ENCODE measurements around the gene MPDU1.
"Not testable (repeated sequence)": the region's sequence is repeated elsewhere in the genome, so short reads cannot be mapped to it uniquely, and the experiment has no call there.

The MPDU1 gene

DNA sequence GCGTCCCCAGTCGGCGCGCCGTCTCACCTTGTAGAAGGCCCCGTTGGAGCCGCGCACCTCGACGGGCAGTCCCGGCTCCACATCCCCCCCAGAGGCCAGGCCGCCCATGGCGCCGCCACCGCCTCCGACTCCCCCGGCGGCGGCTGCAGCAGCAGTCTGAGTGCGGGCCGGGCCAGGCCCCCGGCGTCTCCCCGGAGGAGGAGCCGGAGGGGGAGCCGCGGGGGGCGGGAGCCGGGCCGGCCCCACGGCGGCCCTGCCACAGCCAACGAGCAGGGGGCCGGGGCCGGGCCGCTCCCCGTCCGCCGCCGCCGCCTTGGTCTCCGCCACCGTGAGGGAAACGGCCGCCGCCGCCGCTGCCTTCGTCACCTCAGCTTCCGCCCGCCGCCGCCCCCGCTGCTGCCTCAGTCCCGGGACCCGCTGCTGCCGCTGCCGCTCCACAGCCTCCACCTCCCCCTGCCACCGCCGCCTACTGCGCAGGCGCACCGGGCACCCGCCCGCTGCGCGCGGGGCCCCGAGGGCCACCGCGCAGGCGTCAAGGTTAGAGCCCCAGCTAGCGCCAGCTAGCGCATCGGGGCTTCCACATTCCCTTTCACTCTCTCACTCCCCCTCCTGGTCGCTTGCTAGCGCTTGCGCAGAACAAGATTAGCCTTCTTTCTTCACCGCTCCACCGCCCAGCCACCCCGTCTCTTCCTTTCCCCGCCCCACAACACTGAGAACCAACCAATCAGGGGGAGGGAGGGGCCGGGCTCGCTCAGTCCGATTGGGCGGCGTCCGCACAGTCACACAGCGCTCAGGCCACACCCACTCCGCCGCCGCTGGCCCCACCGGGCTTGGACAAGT is 31.0 kb downstream of the MPDU1 start, which contains the start of gene FXR2:
TSS of gene FXR2 (minus strand) at position 473 of the 840 bp plus-strand sequence. CDS start at position 108, 365 bp downstream.
- DNase-seq (ENCODE audit: low spot score): peak; percentile 100

DNA sequence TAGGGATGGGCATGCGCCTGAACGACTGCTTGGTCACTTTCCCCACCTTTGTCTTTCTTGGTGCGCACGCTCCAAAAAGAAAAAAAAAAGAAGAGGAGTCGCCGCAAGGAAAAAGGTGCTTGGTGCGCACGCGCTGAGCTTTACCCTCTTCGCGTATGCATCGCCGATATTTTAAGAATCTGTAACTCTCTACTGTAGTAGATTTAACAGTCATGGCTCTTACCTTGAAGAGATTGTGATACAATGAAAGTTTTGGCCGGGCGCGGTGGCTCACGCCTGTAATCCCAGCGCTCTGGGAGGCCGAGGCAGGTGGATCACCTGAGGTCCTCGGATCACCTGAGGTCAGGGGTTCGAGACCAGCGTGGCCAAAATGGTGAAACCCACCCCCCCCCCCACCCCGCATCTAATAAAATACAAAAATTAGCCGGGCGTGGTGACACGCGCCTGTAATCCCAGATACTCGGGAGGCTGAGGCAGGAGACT is 31.7 kb downstream of the MPDU1 start:
- DNase-seq (ENCODE audit: low spot score): no peak

DNA sequence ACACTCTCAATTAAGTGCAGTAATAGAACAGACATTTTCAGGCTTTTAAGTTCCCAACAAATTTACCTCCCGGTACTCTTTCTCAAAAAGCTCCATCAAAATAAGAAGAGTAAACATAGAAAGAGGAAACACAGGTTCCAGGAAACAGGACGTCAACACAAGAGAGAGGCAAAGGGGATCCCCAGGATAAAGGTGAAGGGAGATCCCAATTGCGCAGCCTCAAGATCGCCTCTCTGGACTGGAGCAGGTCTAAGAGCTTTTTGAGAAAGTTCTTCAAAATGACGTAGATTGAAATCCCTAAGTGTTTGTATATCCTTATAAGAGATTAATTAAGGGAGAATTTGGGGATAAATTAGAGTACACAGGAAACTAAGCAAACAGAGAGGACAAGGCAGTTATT is 35.0 kb downstream of the MPDU1 start:
- DNase-seq (ENCODE audit: low spot score): no peak

DNA sequence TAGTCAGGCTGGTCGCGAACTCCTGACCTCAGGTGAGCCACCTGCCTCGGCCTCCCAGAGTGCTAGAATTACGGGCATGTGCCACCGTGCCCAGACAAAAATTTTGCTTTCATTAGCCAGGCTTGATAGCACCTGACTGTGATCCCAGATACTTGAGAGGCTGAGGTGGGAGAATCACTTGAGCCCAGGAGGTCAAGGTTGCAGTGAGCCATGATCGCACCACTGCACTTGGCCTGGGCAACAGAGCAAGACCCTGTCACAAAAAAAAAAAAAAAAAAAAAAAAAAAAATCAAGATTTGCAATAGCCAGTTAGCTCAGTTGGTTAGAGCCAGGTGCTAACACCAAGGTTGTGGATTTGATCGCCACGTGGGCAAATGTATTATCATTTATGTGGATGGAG is 37.2 kb downstream of the MPDU1 start:
- DNase-seq (ENCODE audit: low spot score): no peak

DNA sequence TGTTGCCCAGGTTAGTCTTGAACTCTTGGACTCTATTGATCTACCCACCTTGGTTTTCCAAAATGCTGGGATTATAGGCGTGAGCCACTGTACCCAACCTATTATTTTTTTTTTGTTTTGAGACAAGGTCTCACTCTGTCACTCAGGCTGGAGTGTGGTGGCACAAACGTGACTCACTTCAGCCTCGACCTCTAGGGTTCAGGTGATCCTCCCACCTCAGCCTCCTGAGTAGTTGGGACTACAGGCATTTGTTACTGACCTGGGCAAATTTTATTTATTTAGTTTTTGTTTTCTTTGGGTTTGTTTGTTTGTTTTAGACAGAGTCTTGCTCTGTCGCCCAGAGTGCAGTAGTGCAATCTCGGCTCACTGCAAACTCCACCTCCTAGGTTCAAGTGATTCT is 40.0 kb downstream of the MPDU1 start:
- DNase-seq (ENCODE audit: low spot score): no peak

DNA sequence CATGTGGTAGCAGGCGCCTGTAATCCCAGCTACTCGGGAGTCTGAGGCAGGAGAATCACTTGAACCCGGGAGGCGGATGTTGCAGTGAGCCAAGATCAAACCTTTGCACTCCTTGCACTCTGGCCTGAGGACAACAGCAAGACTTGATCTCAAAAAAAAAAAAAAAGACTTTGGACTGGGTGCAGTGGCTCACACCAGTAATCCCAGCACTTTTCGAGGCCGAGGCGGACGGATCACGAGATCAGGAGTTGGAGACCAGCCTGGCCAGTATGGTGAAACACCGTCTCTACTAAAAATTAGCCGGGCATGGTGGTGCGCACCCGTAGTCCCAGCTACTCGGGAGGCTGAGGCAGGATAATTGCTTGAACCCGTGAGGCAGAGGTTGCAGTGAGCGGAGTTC is 42.1 kb downstream of the MPDU1 start:
- DNase-seq (ENCODE audit: low spot score): not testable (repeated sequence)

DNA sequence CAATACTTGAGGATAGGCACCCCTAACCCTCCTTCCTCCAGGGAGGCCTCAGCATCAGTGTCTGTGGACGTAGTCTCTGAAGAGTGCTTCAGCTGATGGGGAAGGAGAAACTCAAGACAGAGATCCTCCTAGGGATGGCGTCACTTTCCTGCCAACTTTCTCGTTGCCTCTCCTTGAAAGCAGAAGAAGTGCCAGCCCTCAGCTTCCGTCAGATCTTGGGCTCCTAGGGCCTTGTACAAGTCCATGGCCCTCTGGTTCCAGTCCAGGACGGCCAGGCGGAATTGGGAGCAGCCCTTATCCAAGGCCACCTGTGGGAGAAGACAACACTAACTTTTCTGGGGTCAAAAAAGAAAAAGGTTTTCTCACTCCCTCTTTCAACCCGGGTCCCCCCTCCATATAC is 42.7 kb downstream of the MPDU1 start:
- DNase-seq (ENCODE audit: low spot score): peak; percentile 45

DNA sequence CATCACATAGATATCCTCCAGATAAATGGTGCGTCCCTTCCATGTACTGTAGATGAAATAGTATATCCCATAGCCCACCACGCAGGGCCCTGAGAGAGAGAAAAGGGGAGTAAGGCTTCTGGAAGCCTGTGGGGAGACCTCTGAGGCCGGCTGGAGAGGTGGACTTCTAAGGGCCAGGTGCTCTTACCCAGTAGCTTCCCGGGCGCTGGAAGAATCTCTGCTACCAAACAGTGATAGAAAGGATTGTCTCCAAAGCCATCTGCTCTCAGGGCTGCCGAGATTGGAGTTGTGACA is 43.3 kb downstream of the MPDU1 start:
- no peak for DNase-seq (ENCODE audit: low spot score)

DNA sequence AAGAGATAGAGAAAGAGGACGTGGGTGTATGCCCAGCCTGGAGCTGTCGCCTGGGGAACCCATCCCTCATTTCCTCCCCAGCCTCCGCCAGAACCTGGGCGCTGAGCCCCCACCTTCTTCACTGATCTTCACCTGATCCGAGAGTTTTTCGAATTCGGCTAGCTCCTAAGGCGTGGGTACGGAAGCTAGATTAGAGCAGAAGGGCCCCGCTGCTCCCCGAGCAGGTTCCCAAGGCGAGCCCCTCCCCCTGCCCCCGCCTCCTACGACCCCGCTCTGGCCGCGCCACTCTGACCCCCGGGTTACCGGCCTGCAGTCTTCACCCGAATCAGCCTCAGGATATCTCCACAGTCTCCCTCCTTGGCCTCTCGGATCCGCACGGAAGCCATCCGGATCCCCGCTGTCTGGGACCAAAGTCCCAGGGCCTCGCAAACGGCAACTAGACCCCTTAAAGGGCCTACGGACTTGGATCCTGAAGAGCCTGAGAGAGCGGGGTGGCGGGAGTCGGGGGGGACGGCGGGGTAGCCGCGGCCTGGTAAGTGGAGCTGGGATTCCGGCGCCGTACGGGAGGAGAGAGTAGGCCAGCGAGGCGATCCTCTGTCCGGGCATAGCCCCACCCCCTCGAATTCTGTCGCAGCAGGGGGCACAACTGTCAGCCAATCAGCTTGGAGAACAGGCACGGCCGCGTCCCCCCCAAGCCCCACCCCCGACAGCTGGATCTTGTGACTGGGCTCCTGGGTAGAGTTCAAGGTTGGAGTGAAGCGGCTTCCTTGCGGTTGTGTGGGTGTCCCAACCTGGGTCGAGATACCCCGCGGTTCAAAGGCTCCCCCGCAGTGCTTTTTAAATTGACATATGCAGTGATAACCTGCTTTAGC is 43.8 kb downstream of the MPDU1 start, which contains the start of gene SAT2:
TSS of gene SAT2 (minus strand) at position 572 of the 872 bp plus-strand sequence. CDS start at position 386, 186 bp downstream.
- peak; percentile 96 for DNase-seq (ENCODE audit: low spot score)

DNA sequence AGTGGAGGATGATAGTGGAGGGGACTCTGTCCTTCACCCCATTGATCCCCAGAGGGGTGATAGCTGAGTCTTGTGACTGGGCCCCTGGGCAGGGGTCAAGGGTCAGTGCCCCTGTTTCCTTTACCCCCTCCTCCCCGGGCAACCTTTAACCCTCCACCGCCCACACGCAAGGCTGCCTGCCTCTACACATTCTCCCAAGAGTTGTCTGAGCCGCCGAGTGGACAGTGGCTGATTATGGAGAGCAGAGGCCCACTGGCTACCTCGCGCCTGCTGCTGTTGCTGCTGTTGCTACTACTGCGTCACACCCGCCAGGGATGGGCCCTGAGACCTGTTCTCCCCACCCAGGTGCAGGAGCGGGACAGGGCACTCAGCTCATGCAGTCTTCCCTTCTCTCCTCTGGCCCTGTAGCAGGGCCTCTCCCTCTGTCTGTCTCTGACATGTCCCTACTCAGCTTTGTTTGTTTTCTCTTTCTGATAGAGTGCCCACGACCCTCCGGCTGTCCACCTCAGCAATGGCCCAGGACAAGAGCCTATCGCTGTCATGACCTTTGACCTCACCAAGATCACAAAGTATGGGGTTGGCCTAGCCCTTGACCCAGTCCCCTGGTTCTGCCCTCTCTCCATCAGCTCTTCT is 46.4 kb downstream of the MPDU1 start, which contains the start of gene SHBG:
TSS of gene SHBG (plus strand) at position 197 of the 633 bp plus-strand sequence. CDS start at position 235, 38 bp downstream.
- DNase-seq (ENCODE audit: low spot score): no peak

DNA sequence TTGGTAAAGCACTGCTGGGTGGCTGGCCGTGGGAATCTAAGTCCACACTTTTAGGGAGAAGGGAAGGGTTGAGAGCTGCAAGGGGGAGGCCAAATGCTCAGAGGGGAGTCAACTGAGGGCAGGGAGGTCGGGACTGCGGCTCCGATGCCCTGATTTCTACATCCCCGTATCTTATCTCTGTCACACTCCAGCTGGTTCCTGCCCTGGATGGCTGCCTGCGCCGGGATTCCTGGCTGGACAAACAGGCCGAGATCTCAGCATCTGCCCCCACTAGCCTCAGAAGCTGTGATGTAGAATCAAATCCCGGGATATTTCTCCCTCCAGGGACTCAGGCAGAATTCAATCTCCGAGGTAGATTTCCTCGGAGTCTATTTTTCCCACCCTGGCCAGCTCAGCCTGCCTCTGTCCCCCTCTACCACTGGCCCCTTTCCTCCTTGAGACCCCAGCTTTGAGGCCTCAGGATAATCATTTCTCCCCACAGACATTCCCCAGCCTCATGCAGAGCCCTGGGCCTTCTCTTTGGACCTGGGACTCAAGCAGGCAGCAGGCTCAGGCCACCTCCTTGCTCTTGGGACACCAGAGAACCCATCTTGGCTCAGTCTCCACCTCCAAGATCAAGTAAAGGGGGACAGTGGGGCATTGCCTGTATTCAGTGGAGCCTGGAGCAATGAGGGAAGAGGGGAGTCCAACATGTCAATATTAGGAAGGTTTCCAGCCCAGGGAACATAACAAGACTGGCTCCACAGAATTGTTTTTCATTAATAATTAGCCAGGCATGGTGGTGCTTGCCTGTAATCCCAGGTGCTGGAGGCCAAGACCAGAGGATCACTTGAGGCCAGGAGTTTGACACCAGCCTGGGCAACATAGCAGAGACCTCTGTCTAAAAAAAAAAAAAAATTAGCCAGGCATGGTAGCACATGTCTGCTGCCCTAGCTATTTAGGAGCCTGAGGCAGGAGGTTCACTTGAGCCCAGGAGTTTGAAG is 48.0 kb downstream of the MPDU1 start:
- no peak for DNase-seq (ENCODE audit: low spot score)

DNA sequence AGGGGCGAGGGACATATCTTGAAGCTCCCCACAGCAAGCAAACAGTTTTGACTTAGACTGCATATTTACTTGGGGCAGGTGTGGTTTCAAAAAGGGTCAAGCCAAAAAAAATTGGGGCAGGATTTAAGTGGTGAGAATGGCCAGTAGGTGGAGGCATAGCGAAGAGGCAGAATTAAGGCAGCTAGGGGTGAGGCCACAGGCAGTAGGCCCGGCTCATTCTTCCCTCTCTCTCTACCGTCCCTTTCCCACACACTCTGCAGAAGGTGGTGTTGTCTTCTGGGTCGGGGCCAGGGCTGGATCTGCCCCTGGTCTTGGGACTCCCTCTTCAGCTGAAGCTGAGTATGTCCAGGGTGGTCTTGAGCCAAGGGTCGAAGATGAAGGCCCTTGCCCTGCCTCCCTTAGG is 48.8 kb downstream of the MPDU1 start:
- no peak for DNase-seq (ENCODE audit: low spot score)

DNA sequence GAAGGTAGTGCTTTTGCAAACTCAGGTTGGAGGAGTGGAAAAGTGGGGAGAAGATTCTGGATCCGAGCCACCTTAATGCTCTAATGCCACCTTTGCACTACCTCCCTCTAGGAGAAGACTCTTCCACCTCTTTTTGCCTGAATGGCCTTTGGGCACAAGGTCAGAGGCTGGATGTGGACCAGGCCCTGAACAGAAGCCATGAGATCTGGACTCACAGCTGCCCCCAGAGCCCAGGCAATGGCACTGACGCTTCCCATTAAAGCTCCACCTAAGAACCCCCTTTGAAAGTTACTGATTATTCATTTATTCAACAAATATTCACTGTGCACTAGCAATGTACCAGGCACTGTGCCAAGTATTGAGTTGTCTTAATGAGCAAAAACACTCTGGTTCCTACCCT is 49.4 kb downstream of the MPDU1 start:
- DNase-seq (ENCODE audit: low spot score): no peak

DNA sequence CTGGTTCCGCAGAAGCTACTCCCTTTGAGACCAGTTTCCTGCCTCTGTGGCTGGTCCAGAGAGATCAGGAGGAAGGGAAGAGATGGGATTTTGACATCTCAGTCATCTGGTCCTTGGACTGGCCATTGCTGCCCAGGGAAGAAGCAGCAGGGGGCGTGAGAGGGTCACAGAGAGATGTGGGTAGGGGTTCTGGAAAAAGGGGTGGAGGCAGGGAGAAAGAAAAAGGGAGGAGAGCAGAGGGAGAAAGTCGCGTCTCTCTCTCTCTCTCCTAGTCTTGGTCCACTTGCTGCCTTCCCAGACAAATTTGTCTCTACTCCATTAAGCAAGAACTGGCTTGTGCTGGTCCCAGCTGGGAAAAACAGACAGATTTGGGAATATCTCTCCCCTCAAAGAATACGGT is 50.7 kb downstream of the MPDU1 start:
- DNase-seq (ENCODE audit: low spot score): no peak

DNA sequence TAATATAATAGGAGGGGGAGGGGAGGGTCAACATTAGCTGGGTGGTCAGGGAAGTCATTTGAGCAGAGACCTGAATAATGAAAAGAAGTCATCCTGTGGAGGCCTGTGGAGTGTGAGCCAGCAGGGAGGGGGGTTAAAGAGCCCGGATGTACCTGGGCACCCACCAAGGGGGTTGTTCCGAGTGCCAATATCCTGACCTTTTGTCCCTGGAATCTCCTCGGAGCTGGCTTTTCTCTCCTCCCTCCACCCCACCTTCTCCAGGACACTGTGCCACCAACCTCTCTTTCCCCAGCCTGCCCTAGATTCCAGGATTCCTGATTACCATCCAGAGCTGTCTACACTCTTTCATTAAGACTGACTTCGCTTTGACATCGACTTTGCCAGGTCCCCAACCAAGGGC is 52.5 kb downstream of the MPDU1 start:
- DNase-seq (ENCODE audit: low spot score): no peak
